H9 (cell line): ENCODE measurements around the gene ZDHHC1. TPM values are rescaled to one million over a fixed set of nuclear protein-coding genes. Genes with fewer than 3 reads are reported as not detected.
A peak's percentile ranks its signal among the peaks of the same experiment; 100 is the strongest.

Source experiments
- DNase-seq: peaks from one replicate; pipeline ENCODE4 v3.0.0-alpha.2; 2017
- H2AFZ ChIP-seq: one replicate; pipeline ENCODE4 v1.6.1; 2013; ENCODE audit warnings: mild to moderate bottlenecking, low read length, control low read depth, moderate library complexity
- H2AK5ac ChIP-seq: 2 replicates; pipeline ENCODE4 v1.6.1; 2013; ENCODE audit warnings: low read length, control low read depth, mixed read lengths; ENCODE audit not compliant: insufficient read length
- H2BK120ac ChIP-seq: one replicate; pipeline ENCODE4 v1.6.1; 2013; ENCODE audit warnings: low read depth, mild to moderate bottlenecking, low read length, control low read depth, inconsistent platforms; ENCODE audit not compliant: poor library complexity, severe bottlenecking
- H2BK12ac ChIP-seq: 2 replicates; pipeline ENCODE4 v1.6.1; 2013; ENCODE audit warnings: low read length, control low read depth, mixed read lengths, low read depth; ENCODE audit not compliant: insufficient read length
- H2BK15ac ChIP-seq: 2 replicates; pipeline ENCODE4 v1.6.1; 2013; ENCODE audit warnings: low read depth, low read length, control low read depth
- H2BK20ac ChIP-seq: one replicate; pipeline ENCODE4 v1.6.1; 2013; ENCODE audit warnings: low read depth, mild to moderate bottlenecking, low read length, control low read depth, inconsistent platforms; ENCODE audit not compliant: poor library complexity, severe bottlenecking
- H2BK5ac ChIP-seq: 2 replicates; pipeline ENCODE4 v1.6.1; 2013; ENCODE audit warnings: low read length, control low read depth, mixed read lengths; ENCODE audit not compliant: insufficient read length
- H3K14ac ChIP-seq: 2 replicates; pipeline ENCODE4 v1.6.1; 2013; ENCODE audit warnings: low read length, control low read depth; ENCODE audit not compliant: insufficient read depth
- H3K18ac ChIP-seq: 2 replicates; pipeline ENCODE4 v1.6.1; 2013; ENCODE audit warnings: low read depth, mild to moderate bottlenecking, mixed read lengths, low read length, control low read depth; ENCODE audit not compliant: insufficient read length
- H3K23ac ChIP-seq: 2 replicates; pipeline ENCODE4 v1.6.1; 2013; ENCODE audit warnings: low read length, control low read depth, mixed read lengths, low read depth; ENCODE audit not compliant: insufficient read length
- H3K23me2 ChIP-seq: 2 replicates; pipeline ENCODE4 v1.6.1; 2013; ENCODE audit warnings: low read depth, mild to moderate bottlenecking, mixed read lengths, low read length, control low read depth; ENCODE audit not compliant: insufficient read length, poor library complexity, severe bottlenecking
- H3K27ac ChIP-seq: 2 replicates; pipeline ENCODE4 v1.5.1; 2013; ENCODE audit warnings: low read length, control low read depth, mixed read lengths, low read depth; ENCODE audit not compliant: insufficient read length
- H3K27me3 ChIP-seq: 2 replicates; pipeline ENCODE4 v1.6.1; 2013; ENCODE audit warnings: low read length, control low read depth, inconsistent platforms; ENCODE audit not compliant: insufficient read depth
- H3K4ac ChIP-seq: 2 replicates; pipeline ENCODE4 v1.6.1; 2013; ENCODE audit warnings: low read depth, mild to moderate bottlenecking, control low read depth, inconsistent platforms, low read length, moderate library complexity
- H3K4me1 ChIP-seq: 2 replicates; pipeline ENCODE4 v1.6.1; 2013; ENCODE audit warnings: low read length, control low read depth, inconsistent platforms; ENCODE audit not compliant: insufficient read depth
- H3K4me2 ChIP-seq: 2 replicates; pipeline ENCODE4 v1.6.1; 2013; ENCODE audit warnings: low read length, control low read depth, mixed read lengths; ENCODE audit not compliant: insufficient read length, insufficient read depth
- H3K56ac ChIP-seq: 2 replicates; pipeline ENCODE4 v1.6.1; 2013; ENCODE audit warnings: low read depth, mild to moderate bottlenecking, mixed read lengths, low read length, control low read depth; ENCODE audit not compliant: insufficient read length
- H3K79me1 ChIP-seq: 2 replicates; pipeline ENCODE4 v1.6.1; 2013; ENCODE audit warnings: low read depth, mild to moderate bottlenecking, moderate library complexity, low read length, control low read depth, inconsistent platforms; ENCODE audit not compliant: insufficient read depth, poor library complexity, severe bottlenecking
- H3K79me2 ChIP-seq: 2 replicates; pipeline ENCODE4 v1.6.1; 2013; ENCODE audit warnings: low read length, control low read depth, inconsistent platforms; ENCODE audit not compliant: insufficient read depth
- H3K9ac ChIP-seq: 2 replicates; pipeline ENCODE4 v1.6.1; 2013; ENCODE audit warnings: low read length, control low read depth, mixed read lengths; ENCODE audit not compliant: insufficient read length; ENCODE audit errors: extremely low read depth
- H3K9me3 ChIP-seq: one replicate; pipeline ENCODE4 v1.6.1; 2013; ENCODE audit warnings: low read depth, low read length, inconsistent platforms; ENCODE audit not compliant: control insufficient read depth
- H3T11ph ChIP-seq: one replicate; pipeline ENCODE4 v1.6.1; 2013; ENCODE audit warnings: mild to moderate bottlenecking, low read length, control low read depth, inconsistent platforms
- H4K20me1 ChIP-seq: one replicate; pipeline ENCODE4 v1.6.1; 2013; ENCODE audit not compliant: control insufficient read depth, insufficient read length, insufficient read depth
- H4K5ac ChIP-seq: 2 replicates; pipeline ENCODE4 v1.6.1; 2013; ENCODE audit warnings: low read depth, mild to moderate bottlenecking, mixed read lengths, low read length, control low read depth; ENCODE audit not compliant: insufficient read length
- H4K8ac ChIP-seq: replicated peaks from 2 replicates; pipeline ENCODE4 v1.6.1; 2013; ENCODE audit warnings: low read length, control low read depth, mixed read lengths, low read depth; ENCODE audit not compliant: insufficient read length
- H4K91ac ChIP-seq: 2 replicates; pipeline ENCODE4 v1.6.1; 2013; ENCODE audit warnings: low read depth, mild to moderate bottlenecking, moderate library complexity, mixed read lengths, low read length, control low read depth; ENCODE audit not compliant: insufficient read length
- H3K27ac Mint-ChIP-seq, 3 experiments: 2 replicates in 2 of 3; 3 replicates in 1 of 3; pipeline ENCODE4 v1.8.0; 2020 to 2021; ENCODE audit warnings: mixed read lengths in 3 of 3, mild to moderate bottlenecking in 1 of 3, moderate library complexity in 1 of 3
- H3K27me3 Mint-ChIP-seq: 2 replicates; pipeline ENCODE4 v1.8.0; 2021; ENCODE audit warnings: low read depth, mild to moderate bottlenecking, moderate library complexity, mixed read lengths
- H3K36me3 Mint-ChIP-seq, 3 experiments: 2 replicates in 2 of 3; 3 replicates in 1 of 3; pipeline ENCODE4 v1.8.0; 2020 to 2021; ENCODE audit warnings: low read depth in 3 of 3, mixed read lengths in 3 of 3; ENCODE audit not compliant: insufficient read depth in 1 of 3
- H3K4me1 Mint-ChIP-seq, 2 experiments: 2 replicates each; pipeline ENCODE4 v1.8.0; 2020; ENCODE audit warnings: mixed read lengths in 2 of 2
- H3K4me3 Mint-ChIP-seq, 2 experiments: 2 replicates in 1 of 2; 3 replicates in 1 of 2; pipeline ENCODE4 v1.8.0; 2020 to 2021; ENCODE audit warnings: mild to moderate bottlenecking in 2 of 2, mixed read lengths in 2 of 2, moderate library complexity in 1 of 2
- H3K9me3 Mint-ChIP-seq, 2 experiments: 2 replicates in 1 of 2; 3 replicates in 1 of 2; pipeline ENCODE4 v1.8.0; 2020; ENCODE audit warnings: mild to moderate bottlenecking in 2 of 2, mixed read lengths in 2 of 2, moderate library complexity in 1 of 2
- WGBS: extraction: QIAGEN DNeasy Blood & Tissue Kit; methylation state at CpG from one replicate; pipeline ENCODE4 v1.1.7; 2013; ENCODE audit warnings: missing lambda C conversion rate, low lambda C conversion rate, mixed read lengths; ENCODE audit not compliant: insufficient read length; ENCODE audit errors: extremely low coverage; 5-methylcytosine and 5-hydroxymethylcytosine counted together
- total RNA-seq: library from RNA; stranded (reverse); gene quantifications from 2 replicates; pipeline ENCODE4 v1.2.1, GENCODE V29; 2021
- TF ChIP-seq, protein P1 (sequence below): fragments of 200-600 bp; sonication (generic); conservative IDR thresholded peaks from 3 replicates; pipeline ENCODE4 v1.8.0; 2021; ENCODE audit warnings: antibody characterized with exemption, mild to moderate bottlenecking

The ZDHHC1 gene
- total RNA-seq, 1 experiment from 2014 or later = 3.7 TPM

- Histone ChIP-seq H3K56ac (no peak overlapping the region), H2AK5ac (no peak overlapping the region), H2BK5ac (no peak overlapping the region), H4K5ac (no peak overlapping the region), H2AFZ (no peak overlapping the region), H3T11ph (no peak overlapping the region), H3K79me2 (no peaks in the 10 kb centered on the region; the same call in 1 of the 2 replicates), H4K20me1 (no peaks in the 10 kb centered on the region), H4K8ac (no peak overlapping the region), H3K4me1 (peaks cover 10% of the 10 kb centered on the region; the same call in 1 of the 2 replicates), H3K23me2 (peaks cover 17% of the 10 kb centered on the region), H2BK20ac (no peak overlapping the region), H3K14ac (peak overlapping the region; percentile 65; the same call in 1 of the 2 replicates), H3K4me2 (peak overlapping the region; percentile 58), H3K27me3 (no peaks in the 10 kb centered on the region; the same call in 1 of the 2 replicates), H3K9me3 (no peaks in the 10 kb centered on the region), H3K23ac (no peak overlapping the region), H3K9ac (peak overlapping the region; percentile 55), H2BK120ac (no peak overlapping the region), H3K4ac (no peak overlapping the region; the same call in 1 of the 2 replicates), H3K79me1 (no peaks in the 10 kb centered on the region), H3K27ac (no peak overlapping the region), H2BK12ac (peak overlapping the region; percentile 63), H3K18ac (peak overlapping the region; percentile 65), H4K91ac (no peak overlapping the region), H2BK15ac (no peak overlapping the region)
- Mint-ChIP-seq H3K36me3 (peaks cover 0 to 17% (median 12%) of the 10 kb centered on the region in 3 experiments; a peak in 5 of 7 replicates), H3K27me3 (peaks cover 16% of the 10 kb centered on the region), H3K4me1 (peaks cover 47 to 48% of the 10 kb centered on the region in 2 experiments), H3K9me3 (no peaks in the 10 kb centered on the region), H3K4me3 (peak overlapping the region; percentile 74 to 77), H3K27ac (peak overlapping the region; percentile 77 to 99 (median 83); a peak in 5 of 7 replicates)
- WGBS = no CpG with 5 or more reads among the region's 5 CpGs
- TF ChIP-seq, protein P1, sequence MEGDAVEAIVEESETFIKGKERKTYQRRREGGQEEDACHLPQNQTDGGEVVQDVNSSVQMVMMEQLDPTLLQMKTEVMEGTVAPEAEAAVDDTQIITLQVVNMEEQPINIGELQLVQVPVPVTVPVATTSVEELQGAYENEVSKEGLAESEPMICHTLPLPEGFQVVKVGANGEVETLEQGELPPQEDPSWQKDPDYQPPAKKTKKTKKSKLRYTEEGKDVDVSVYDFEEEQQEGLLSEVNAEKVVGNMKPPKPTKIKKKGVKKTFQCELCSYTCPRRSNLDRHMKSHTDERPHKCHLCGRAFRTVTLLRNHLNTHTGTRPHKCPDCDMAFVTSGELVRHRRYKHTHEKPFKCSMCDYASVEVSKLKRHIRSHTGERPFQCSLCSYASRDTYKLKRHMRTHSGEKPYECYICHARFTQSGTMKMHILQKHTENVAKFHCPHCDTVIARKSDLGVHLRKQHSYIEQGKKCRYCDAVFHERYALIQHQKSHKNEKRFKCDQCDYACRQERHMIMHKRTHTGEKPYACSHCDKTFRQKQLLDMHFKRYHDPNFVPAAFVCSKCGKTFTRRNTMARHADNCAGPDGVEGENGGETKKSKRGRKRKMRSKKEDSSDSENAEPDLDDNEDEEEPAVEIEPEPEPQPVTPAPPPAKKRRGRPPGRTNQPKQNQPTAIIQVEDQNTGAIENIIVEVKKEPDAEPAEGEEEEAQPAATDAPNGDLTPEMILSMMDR = no peak
- no peak for DNase-seq
Observed at GRCh38 chr16:67432506-67432890, 16.2 kb upstream of the ZDHHC1 start.
